HS-5 (cell line): ENCODE measurements around the gene TAS1R3.
A peak's percentile ranks its signal among the peaks of the same experiment; 100 is the strongest.

Experiments
- DNase-seq: peaks from one replicate; pipeline ENCODE4 v3.0.0-alpha.2; 2012; ENCODE audit warnings: low read depth

Gene TAS1R3

DNA sequence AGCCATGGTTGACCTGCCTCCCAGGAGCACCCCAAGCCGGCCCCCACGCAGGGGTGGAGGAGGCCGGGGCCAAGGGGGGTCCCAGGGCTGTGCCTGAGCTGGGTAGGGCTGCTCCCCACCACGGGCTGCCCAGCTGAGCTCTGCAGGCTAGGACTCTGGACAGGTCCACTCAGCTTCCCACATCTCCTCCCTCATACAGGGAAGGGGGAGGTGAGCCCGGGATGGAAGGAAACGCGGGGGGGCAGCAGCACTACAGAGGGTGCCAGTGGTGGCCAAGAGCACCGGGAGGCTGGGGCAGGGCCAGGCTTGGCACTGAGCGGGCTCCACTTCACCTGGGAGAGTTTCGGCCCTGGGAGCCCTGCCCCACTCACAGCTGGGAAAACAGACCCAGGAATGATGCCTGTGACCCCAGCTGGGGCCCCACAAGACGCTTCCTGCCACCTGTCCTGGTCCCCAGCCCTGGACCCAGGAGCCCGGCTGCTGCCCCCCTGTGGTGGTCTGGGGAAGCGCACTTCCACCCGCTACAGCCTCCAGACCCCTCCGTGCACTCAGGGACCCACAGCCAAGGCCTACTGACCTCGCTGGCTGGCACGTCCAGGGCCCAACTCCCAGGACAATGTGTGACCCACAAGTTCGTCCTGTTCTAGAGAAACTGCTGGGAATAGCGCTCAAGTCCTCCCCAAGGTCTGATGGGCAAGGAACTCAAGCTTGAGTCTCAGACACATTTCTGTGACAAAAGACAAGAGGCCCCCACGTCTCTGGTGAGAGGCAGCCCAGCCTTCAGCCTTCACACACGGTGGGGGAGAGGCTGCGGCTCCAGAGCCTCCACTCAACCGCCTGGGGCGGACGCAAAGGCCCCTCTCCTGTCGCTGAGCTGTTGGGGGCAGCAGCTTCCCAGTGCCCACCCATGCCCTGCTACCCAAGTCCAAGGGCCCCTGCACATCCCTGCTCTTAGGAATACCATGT, 40.9 kb downstream of the TAS1R3 start:
- no peak for DNase-seq

DNA sequence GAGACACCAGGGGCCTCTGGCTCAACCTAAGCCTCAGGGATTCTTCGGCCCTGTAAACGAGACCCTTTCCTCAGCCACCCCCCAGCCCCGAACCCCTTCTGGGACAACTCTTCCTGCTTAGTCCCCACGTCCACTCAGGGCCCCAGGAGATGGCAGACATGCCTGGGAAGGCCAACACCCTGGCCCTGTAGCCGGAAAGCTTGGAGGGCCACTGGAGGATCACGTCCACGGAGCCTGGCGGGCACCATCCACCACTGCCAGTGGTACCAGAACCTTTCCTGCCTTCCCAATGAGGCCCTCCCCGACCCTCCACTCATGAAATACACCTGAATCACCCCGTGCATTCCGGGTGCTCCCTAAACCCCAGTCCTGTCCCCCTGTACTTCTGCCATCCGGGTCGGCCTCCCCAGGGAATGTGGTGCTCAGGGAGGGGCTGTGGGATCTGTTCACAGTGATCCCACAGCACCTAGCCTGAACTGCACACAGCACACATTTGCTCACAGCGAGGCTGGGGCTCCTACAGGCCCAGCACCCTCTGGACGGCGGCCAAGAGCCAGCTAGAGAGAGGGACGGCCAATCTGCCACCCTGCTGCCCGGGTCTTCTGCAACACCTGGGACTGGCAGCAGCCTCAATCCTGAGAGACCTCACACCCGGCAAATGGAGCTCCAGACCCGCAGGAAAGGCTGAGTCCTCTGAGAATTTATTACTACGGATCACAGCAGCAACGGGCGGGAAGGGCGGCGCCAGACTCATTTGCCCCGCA, 42.2 kb downstream of the TAS1R3 start:
- no peak for DNase-seq

DNA sequence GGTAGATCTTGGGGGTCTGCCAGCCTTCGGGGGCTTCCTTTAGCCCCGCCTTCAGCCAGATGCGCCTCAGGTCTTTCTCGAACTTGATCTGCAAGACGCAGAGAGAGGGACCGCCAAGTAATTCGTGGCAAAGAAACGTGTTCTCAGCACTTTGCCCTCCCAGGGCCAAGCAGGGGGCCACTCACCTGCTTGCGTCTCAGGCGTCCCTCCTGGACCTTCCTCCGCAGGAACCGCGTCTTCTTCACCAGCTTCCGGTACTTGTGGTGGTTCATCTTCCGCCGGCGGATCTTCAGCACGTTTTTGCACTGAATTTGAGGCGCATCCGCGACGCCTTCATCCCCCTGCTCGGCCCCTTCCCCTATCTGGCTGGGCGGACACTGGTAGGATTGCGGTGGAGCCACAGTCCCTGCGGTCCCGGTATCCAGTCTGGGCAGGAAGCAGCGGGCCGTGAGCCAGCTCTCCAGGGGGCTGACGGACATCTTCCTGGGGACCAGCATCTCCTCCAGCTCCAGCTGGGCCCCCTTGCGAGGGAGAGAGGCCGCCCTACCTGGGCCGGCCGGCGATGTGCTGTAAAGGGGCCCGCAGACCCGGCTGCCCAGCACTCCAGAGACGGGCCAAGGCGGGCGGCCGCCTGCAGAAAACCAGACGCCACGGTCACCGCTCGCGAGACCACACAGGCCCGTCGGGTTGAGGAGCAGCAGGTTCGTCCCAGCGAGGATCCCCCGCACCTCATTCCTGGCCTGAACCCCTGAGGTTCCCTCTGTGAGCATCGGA, 42.9 kb downstream of the TAS1R3 start:
- no peak for DNase-seq

DNA sequence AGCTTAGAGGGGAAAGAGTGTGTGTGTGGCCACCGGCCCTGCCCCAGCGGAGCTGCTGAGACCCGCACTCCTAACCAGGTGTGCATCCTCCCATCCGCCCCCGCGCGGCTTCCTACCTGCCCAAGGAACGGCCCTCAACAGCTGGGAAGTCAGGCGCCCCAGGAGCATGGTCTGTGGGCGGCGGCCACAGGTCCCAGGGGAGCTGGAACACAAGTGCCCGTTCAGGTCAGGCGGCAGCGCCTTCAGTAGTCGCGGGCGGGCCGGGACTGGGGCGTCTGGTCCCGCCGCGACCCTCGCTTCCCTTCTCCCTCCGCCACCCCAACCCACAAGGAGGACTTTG, 43.5 kb downstream of the TAS1R3 start:
- DNase-seq: no peak

DNA sequence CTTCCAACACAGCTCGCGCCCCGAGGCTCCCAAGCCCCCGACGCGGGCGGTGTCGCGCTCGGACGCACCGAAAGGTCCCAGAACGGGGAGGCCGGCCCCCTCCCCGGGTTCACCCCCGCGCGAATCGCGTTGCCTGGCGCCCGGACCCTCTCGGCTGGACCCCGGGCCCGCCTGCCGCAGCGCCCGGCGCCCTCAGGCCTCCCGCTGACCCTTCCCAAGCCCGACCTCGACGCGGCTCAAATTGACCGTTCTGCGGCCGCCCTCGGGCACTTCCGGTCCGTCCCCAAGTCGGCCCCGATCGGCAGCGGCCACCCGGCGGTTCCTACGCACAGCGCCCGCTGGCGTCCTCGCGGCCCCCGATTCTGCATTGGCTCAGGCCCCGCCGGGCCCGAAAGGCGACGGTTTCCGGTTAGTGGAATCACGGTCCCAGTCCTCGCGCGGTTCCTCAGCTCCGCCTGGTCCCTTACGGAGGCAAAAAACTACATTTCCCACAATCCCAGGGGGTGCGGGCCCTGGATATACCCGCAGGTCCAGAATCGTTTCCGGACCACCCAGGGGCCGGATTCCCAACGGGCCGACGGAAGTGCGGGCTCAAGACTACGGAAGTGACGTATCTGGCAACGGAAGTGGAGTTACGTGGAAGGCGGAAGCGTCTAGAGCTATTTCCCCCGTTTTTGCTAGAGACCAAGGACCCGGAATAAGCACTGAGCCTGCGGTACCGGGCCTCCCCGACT, 44.0 kb downstream of the TAS1R3 start, which contains the start of gene AURKAIP1:
TSS of gene AURKAIP1 (minus strand) at position 279 of the 734 bp plus-strand sequence. CDS start 451 bp downstream, outside the sequence.
- DNase-seq: peak; percentile 98

DNA sequence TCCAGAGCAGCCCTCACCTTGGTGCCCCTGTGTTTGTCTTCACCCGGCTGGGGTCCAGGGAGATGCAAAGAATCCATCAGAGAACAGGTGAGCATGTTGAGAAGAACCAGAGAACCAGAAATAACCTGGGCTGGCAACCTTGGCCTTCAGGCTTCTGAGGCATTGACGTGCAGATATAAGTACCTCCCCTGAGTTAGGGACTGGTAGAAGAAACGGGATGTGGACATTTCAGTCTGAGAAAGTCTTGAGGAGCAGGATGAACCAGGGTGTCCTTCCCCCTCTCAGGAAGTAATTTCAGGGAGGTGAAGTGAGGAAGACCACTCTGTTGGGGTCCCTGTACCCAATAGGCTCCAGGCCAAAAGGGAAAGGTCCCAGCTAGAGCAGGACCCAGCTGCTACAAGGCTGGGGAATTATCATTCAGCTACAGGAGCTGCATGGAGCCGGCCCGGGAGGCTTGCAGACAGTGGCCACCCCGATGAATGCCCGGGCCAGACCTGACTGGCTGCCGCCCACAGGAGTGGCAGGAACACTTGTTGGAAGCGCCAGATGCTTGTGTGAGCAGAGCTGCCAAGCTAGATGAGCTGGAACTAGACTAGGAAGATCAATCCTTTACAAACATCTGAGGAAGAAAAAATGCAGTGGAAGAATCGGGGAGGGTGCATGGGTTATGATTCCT, 45.6 kb downstream of the TAS1R3 start:
- DNase-seq: no peak

DNA sequence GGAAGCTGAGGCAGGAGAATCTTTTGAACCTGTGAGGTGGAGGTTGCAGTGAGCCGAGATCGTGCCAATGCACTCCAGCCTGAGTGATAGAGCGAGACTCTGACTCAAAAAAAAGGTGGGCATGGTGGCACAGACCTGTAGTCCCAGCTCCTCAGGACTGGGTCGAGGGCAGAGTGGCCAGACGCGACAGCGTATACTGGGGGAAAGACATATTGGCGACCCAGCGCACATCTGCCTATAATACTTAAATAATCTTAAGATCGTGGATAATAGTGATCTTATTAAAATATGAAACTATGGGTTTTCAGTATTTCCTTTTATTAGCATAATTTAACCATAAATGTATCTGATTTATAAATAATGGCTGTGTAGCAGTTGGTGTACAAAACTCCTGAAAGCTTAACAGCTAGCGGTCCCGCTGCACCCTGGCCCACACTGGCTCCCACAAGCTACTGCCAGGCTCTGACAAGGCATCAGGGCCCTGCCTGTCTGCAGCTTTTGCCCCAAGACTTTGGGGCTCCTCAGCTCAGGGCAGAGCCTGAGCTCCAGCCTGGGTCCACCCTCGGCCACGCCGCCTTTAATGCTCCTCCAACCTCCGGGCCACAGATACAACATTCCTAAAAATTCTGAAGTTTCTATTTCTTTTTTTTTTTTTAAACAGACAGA, 46.6 kb downstream of the TAS1R3 start:
- DNase-seq: no peak

DNA sequence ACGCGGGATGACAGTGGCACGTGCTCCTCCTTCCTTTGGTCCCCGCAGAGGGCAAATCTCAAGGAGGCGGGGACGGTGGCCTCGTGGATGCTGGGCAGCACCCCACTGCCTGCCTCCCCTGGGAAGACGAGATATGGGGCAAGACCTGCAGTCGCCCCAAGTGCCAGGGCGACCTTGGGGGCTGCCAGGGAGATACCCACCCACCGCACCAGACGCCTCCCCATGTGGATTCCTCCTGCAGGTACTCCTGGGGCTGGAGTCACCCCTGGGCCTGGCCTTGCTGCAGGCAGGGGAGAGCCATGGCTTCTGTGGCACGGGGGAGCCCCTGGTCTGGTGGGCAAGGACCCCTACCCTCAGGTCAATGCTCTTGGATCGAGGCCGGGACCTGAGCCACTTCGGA, 49.8 kb downstream of the TAS1R3 start:
- no peak for DNase-seq

DNA sequence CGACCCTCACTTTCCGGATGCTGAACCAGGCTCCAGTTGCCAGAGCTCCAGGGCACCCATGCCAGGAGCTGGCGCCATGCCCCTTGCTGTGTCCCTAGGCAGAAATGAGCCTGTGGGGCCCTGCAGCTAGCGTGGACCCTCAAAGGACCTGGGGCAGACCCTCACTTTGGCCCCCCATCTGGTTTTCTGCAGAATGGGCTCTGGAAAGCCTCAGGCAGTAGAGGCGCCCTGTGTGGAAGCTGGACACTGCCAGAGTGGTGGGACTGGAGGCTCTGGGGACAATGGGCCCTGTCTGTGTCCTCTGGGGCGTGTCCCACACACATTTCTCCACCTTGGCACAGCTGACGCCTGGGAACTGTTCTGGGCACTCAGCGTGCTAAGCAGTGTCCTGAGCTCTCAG, 50.2 kb downstream of the TAS1R3 start:
- DNase-seq: no peak
